ENCODE measurements around the gene MBP. TPM values are rescaled to one million over a fixed set of nuclear protein-coding genes. Genes with fewer than 3 reads are reported as not detected.

Gene MBP
- total and polyA plus RNA-seq, 2 of the 13 experiments (the other 11 are each of a cell fraction or from before 2014, with no cell fraction given): 5.0 to 8.5 TPM

GRCh38 chr18:76956648-76957047 lies 175.9 kb downstream of the MBP start (continued):
- TF ChIP-seq THAP9 (CRISPR knock-in tag; IDR thresholded peaks at IDR 0.05; ENCODE audit: borderline replicate concordance): no peak
- no peak for TF ChIP-seq RFXAP (CRISPR knock-in tag; IDR thresholded peaks at IDR 0.05; ENCODE audit: borderline replicate concordance)
- TF ChIP-seq ZNF331 (CRISPR knock-in tag; IDR thresholded peaks at IDR 0.05): no peak
- TF ChIP-seq ZNF235 (CRISPR knock-in tag; IDR thresholded peaks at IDR 0.05; ENCODE audit: borderline replicate concordance): no peak
- TF ChIP-seq FIP1L1 (IDR thresholded peaks at IDR 0.05; ENCODE audit: borderline replicate concordance, insufficient read depth, low read depth, low read length): no peak
- no peak for TF ChIP-seq ZNF710 (CRISPR knock-in tag; IDR thresholded peaks at IDR 0.05; ENCODE audit: borderline replicate concordance)

GRCh38 chr18:76955524-76956170 lies 176.9 kb downstream of the MBP start:
- intact Hi-C loops (cut with micrococcal nuclease; ENCODE audit: unreplicated experiment): no loop called here

More at GRCh38 chr18:76955524-76956170, 176.9 kb downstream of the MBP start:
- no peak overlapping the region for H3K4me2 ChIP-seq (ENCODE audit: low read depth, low read length)
- FAIRE-seq: no peak
- peaks cover 9 to 18% of the 10 kb centered on the region in 2 experiments; a peak in 4 of 5 replicates for H3K36me3 ChIP-seq (replicated peaks in 1 of 2; ENCODE audit: control insufficient read depth in 1 of 2, insufficient read depth in 2 of 2, low read length in 2 of 2)
- no peaks in the 10 kb centered on the region for H4K20me1 ChIP-seq (ENCODE audit: insufficient read depth, low read length)
- no peak for DNase-seq (ENCODE audit: low spot score)
- H3K4me1 ChIP-seq (ENCODE audit: insufficient read depth, low read length): peaks cover 14% of the 10 kb centered on the region
- in situ Hi-C loops (cut with HindIII; ENCODE audit: extremely low pct_ligation_motif_present, low pct_unique_long_range_greater_than_20kb): no loop called here
- POLR2A ChIA-PET: no interaction called here
- TF ChIP-seq ZNF329 (CRISPR knock-in tag; IDR thresholded peaks at IDR 0.05; ENCODE audit: low read depth): no peak
- no peaks in the 10 kb centered on the region for H3K79me2 ChIP-seq (ENCODE audit: insufficient read depth, low read length)
- BruUV-seq (replicated peaks): no TSS peak
- no peak overlapping the region for H3K27ac ChIP-seq (ENCODE audit: extremely low read length, insufficient read depth, low read length)
- H3K27me3 ChIP-seq (ENCODE audit: control insufficient read depth in 1 of 2, insufficient read depth in 2 of 2, low read length in 2 of 2): no peaks in the 10 kb centered on the region
- no peaks in the 10 kb centered on the region for H3K9me3 ChIP-seq (ENCODE audit: low read length)
- no peak overlapping the region for H3K9ac ChIP-seq (ENCODE audit: insufficient read depth, low read depth, low read length)
- H3K4me3 ChIP-seq (replicated peaks in 1 of 3; ENCODE audit: insufficient read depth in 1 of 3, low read depth in 2 of 3, low read length in 3 of 3): no peak overlapping the region
- WGBS (ENCODE audit: low lambda C conversion rate): 96% methylated on average over 13 of the region's 28 CpGs
- ATAC-seq: no peak
- no peak overlapping the region for H2AFZ ChIP-seq (ENCODE audit: low read length)
- CTCF ChIA-PET (ENCODE audit: low intra/inter-chr PET ratio, low total read pairs): no interaction called here

All from HepG2 (cell line).